ENCODE data around the gene TEX26. TPM values are rescaled to one million over a fixed set of nuclear protein-coding genes. Genes with fewer than 3 reads are reported as not detected.
"Not testable (repeated sequence)": the region's sequence is repeated elsewhere in the genome, so short reads cannot be mapped to it uniquely, and the experiment has no call there.

The TEX26 gene
- total and polyA plus RNA-seq, 4 experiments from 2014 or later: not detected

DNA sequence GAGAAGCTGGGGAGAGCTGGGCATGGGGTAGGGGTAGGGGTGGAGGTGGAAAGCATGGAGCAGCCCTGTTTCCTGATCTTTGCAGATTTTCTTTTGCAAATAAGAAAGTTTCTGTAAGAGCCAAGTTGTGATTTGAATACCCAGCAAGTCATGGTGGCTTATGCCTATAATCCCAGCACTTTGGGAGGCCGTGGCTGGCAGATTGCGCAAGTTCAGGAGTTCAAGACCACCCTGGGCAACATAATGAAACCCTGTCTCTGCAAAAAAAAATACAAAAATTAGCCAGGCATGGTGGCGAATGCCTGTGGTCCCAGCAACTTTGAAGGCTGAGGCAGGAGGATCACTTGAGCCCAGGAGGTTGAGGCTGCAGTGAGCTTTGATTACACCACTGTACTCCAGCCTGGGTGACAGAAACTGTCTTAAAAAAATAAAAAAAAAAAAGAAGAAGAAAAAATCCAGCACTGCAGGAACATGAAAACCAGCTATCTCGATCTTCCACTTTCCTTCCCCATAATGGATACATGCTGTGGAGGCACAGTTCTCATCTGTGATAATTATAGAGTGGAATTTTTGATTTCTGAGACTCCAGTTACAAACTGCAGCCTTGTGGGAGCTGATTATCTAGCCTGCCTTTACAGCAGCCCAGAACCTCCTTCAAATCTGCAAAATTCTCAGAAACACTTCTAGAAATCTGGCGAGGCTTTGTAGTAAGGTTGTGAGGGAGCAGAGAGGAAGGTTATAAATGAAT lies 12.1 kb upstream of the TEX26 start:
- no peaks in the 10 kb centered on the region for H3K4me1 ChIP-seq (ENCODE audit: insufficient read depth, low read length)
- peaks cover 14 to 16% of the 10 kb centered on the region in 2 donors for H3K27me3 Mint-ChIP-seq
- no peaks in the 10 kb centered on the region for H3K36me3 ChIP-seq (ENCODE audit: insufficient read depth, low read length)
- intact Hi-C loops (cut with micrococcal nuclease): no loop called here
- H3K4me3 ChIP-seq (ENCODE audit: low read length in 2 of 2): no peak overlapping the region
- ChIA-PET POLR2A (ENCODE audit: partially characterized antibody) (no interaction called here), CTCF (ENCODE audit: partially characterized antibody) (no interaction called here)
- H3K4me3 Mint-ChIP-seq: no peak overlapping the region
- H3K36me3 Mint-ChIP-seq: no peaks in the 10 kb centered on the region
- H3K27ac Mint-ChIP-seq: peak overlapping the region in 1 of 7 donors; percentile 58
- no peaks in the 10 kb centered on the region for H3K9me3 Mint-ChIP-seq
- DNase-seq: no peak
- H3K27me3 ChIP-seq (ENCODE audit: insufficient read depth, low read length): peaks cover 3% of the 10 kb centered on the region
- H3K27ac ChIP-seq (ENCODE audit: low read depth, low read length): no peak overlapping the region
- H3K9me3 ChIP-seq (ENCODE audit: control insufficient read depth in 1 of 2, low read length in 2 of 2): no peaks in the 10 kb centered on the region
- H3K4me1 Mint-ChIP-seq: peaks cover under 1 to 2% (median 1%) of the 10 kb centered on the region in 4 donors

- no peak for DNase-seq
- Histone ChIP-seq H3K4me3 (ENCODE audit: low read length in 2 of 2) (no peak overlapping the region), H3K9me3 (ENCODE audit: control insufficient read depth in 1 of 2, low read length in 2 of 2) (no peaks in the 10 kb centered on the region), H3K4me1 (ENCODE audit: insufficient read depth, low read length) (no peaks in the 10 kb centered on the region), H3K27ac (ENCODE audit: low read depth, low read length) (no peak overlapping the region), H3K36me3 (ENCODE audit: insufficient read depth, low read length) (no peaks in the 10 kb centered on the region), H3K27me3 (ENCODE audit: insufficient read depth, low read length) (no peaks in the 10 kb centered on the region)
- Mint-ChIP-seq H3K27ac (no peak overlapping the region), H3K4me3 (no peak overlapping the region), H3K9me3 (no peaks in the 10 kb centered on the region), H3K36me3 (no peaks in the 10 kb centered on the region), H3K27me3 (peaks cover 3 to 11% of the 10 kb centered on the region in 2 donors), H3K4me1 (peaks cover 5 to 9% (median 7%) of the 10 kb centered on the region in 4 donors)
- ChIA-PET CTCF (ENCODE audit: partially characterized antibody) (no interaction called here), POLR2A (ENCODE audit: partially characterized antibody) (no interaction called here)
- intact Hi-C loops (cut with micrococcal nuclease): no loop called here
These were observed 9.0 kb upstream of the TEX26 start for GRCh38 chr13:30923418-30923817.

DNA sequence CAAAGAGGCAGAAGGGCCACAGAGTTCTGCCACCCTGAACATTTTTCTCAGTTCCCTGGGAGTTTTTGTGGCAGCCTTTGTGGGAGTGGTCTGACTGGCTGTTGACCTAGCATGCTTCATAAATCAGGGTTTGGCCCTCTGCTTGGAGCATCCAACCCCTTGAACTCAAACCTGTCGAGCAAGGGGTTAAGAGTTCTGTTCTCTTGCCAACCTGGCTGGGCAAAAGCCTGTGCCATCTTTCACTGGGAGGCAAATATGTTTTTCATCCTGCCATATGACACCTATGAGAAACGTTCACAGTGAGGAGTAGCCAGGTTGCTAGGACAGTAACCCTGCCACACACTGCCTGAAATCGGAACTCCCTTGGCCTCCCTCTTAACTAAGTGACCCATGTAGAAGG lies 7.7 kb upstream of the TEX26 start:
- Histone ChIP-seq H3K4me1 (ENCODE audit: insufficient read depth, low read length) (no peaks in the 10 kb centered on the region), H3K36me3 (ENCODE audit: insufficient read depth, low read length) (no peaks in the 10 kb centered on the region), H3K27me3 (ENCODE audit: insufficient read depth, low read length) (no peaks in the 10 kb centered on the region), H3K27ac (ENCODE audit: low read depth, low read length) (no peak overlapping the region), H3K4me3 (ENCODE audit: low read length in 2 of 2) (no peak overlapping the region), H3K9me3 (ENCODE audit: control insufficient read depth in 1 of 2, low read length in 2 of 2) (no peaks in the 10 kb centered on the region)
- Mint-ChIP-seq H3K36me3 (no peaks in the 10 kb centered on the region), H3K9me3 (peaks cover 0 to 2% (median 0%) of the 10 kb centered on the region in 8 donors), H3K4me1 (peaks cover 5 to 9% (median 7%) of the 10 kb centered on the region in 4 donors), H3K27ac (no peak overlapping the region), H3K4me3 (no peak overlapping the region), H3K27me3 (peaks cover 8 to 15% of the 10 kb centered on the region in 2 donors)
- intact Hi-C loops (cut with micrococcal nuclease): no loop called here
- no peak for DNase-seq
- ChIA-PET CTCF (ENCODE audit: partially characterized antibody) (no interaction called here), POLR2A (ENCODE audit: partially characterized antibody) (no interaction called here)

DNA sequence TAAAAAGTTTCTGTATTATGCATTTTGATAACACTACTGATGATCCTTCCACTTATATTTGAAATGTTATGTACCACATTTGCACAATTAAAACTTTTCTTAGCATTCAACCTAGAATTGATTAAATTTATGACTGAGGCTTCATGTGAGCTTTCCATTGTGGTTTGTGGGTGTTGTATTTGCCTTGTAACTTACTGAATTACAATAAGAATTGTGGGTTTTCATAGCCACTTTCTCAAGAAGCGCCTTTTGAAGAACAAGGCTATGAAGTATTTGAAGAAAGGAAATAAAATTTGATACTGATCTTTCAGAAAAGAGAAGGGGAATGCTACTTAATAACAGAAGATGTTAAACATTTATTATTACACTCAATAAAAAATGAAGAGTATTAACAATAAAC lies 7.0 kb upstream of the TEX26 start:
- peaks cover 0 to 2% (median 0%) of the 10 kb centered on the region in 8 donors for H3K9me3 Mint-ChIP-seq
- H3K4me1 Mint-ChIP-seq: peaks cover 5 to 9% (median 7%) of the 10 kb centered on the region in 4 donors
- DNase-seq: no peak

DNA sequence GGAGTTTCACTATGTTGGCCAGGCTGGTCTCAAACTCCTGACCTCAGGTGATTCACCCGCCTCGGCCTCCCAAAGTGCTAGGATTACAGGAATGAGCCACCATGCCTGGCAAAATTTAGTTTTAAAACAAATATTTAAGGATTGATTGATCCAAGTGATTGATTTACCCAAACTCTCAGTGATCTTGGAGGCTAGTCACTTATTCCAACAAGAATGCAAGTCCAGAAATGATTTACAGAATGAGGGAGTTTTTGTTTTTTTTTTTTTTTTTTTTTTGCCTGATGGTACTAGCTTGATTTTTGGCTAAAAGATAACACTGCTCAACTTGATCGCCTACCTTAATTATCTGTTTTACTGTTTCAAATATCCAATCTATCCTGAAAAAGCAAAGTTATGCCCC lies 5.7 kb upstream of the TEX26 start:
- no peaks in the 10 kb centered on the region for H3K27me3 ChIP-seq (ENCODE audit: insufficient read depth, low read length)
- Mint-ChIP-seq H3K27ac (no peak overlapping the region), H3K4me1 (peaks cover 5 to 9% (median 7%) of the 10 kb centered on the region in 4 donors), H3K36me3 (no peaks in the 10 kb centered on the region), H3K27me3 (peaks cover 16 to 23% of the 10 kb centered on the region in 2 donors), H3K4me3 (no peak overlapping the region), H3K9me3 (peaks cover 0 to 2% (median 0%) of the 10 kb centered on the region in 8 donors)
- no peaks in the 10 kb centered on the region for H3K4me1 ChIP-seq (ENCODE audit: insufficient read depth, low read length)
- H3K9me3 ChIP-seq (ENCODE audit: control insufficient read depth in 1 of 2, low read length in 2 of 2): no peaks in the 10 kb centered on the region
- ChIA-PET POLR2A (ENCODE audit: partially characterized antibody) (no interaction called here), CTCF (ENCODE audit: partially characterized antibody) (no interaction called here)
- intact Hi-C loops (cut with micrococcal nuclease): no loop called here
- H3K27ac ChIP-seq (ENCODE audit: low read depth, low read length): no peak overlapping the region
- H3K36me3 ChIP-seq (ENCODE audit: insufficient read depth, low read length): no peaks in the 10 kb centered on the region
- DNase-seq: no peak
- H3K4me3 ChIP-seq (ENCODE audit: low read length in 2 of 2): no peak overlapping the region

More for the DNA sequence above, 7.0 kb upstream of the TEX26 start:
- Histone ChIP-seq H3K27ac (ENCODE audit: low read depth, low read length) (no peak overlapping the region), H3K4me3 (ENCODE audit: low read length in 2 of 2) (no peak overlapping the region), H3K27me3 (ENCODE audit: insufficient read depth, low read length) (no peaks in the 10 kb centered on the region), H3K4me1 (ENCODE audit: insufficient read depth, low read length) (no peaks in the 10 kb centered on the region), H3K9me3 (ENCODE audit: control insufficient read depth in 1 of 2, low read length in 2 of 2) (no peaks in the 10 kb centered on the region), H3K36me3 (ENCODE audit: insufficient read depth, low read length) (no peaks in the 10 kb centered on the region)
- Mint-ChIP-seq H3K4me3 (no peak overlapping the region), H3K27me3 (peaks cover 8 to 15% of the 10 kb centered on the region in 2 donors), H3K36me3 (no peaks in the 10 kb centered on the region), H3K27ac (no peak overlapping the region)
- intact Hi-C loops (cut with micrococcal nuclease): no loop called here
- ChIA-PET POLR2A (ENCODE audit: partially characterized antibody) (no interaction called here), CTCF (ENCODE audit: partially characterized antibody) (no interaction called here)

- H3K9me3 Mint-ChIP-seq; H3K4me1 Mint-ChIP-seq; H3K27me3 ChIP-seq (ENCODE audit: insufficient read depth, low read length); CTCF ChIA-PET (ENCODE audit: partially characterized antibody); H3K4me3 ChIP-seq (ENCODE audit: low read length in 2 of 2); H3K27ac Mint-ChIP-seq; POLR2A ChIA-PET (ENCODE audit: partially characterized antibody); H3K4me1 ChIP-seq (ENCODE audit: insufficient read depth, low read length); H3K9me3 ChIP-seq (ENCODE audit: control insufficient read depth in 1 of 2, low read length in 2 of 2); H3K36me3 Mint-ChIP-seq; H3K36me3 ChIP-seq (ENCODE audit: insufficient read depth, low read length); intact Hi-C loops (cut with micrococcal nuclease); H3K4me3 Mint-ChIP-seq; DNase-seq; H3K27ac ChIP-seq (ENCODE audit: low read depth, low read length): not testable (repeated sequence)
- peaks cover 20 to 26% of the 10 kb centered on the region in 2 donors for H3K27me3 Mint-ChIP-seq
These were observed 5.3 kb upstream of the TEX26 start for GRCh38 chr13:30927188-30927587.

GRCh38 chr13:30927595-30927994 lies 4.9 kb upstream of the TEX26 start:
- Mint-ChIP-seq H3K27me3 (peaks cover 24 to 29% of the 10 kb centered on the region in 2 donors), H3K4me1 (peaks cover 5 to 9% (median 7%) of the 10 kb centered on the region in 4 donors), H3K9me3 (peaks cover 0 to 2% (median 0%) of the 10 kb centered on the region in 8 donors), H3K36me3 (no peaks in the 10 kb centered on the region), H3K27ac (no peak overlapping the region), H3K4me3 (no peak overlapping the region)
- intact Hi-C loops (cut with micrococcal nuclease): no loop called here
- Histone ChIP-seq H3K36me3 (ENCODE audit: insufficient read depth, low read length) (no peaks in the 10 kb centered on the region), H3K4me1 (ENCODE audit: insufficient read depth, low read length) (no peaks in the 10 kb centered on the region), H3K27me3 (ENCODE audit: insufficient read depth, low read length) (no peaks in the 10 kb centered on the region), H3K9me3 (ENCODE audit: control insufficient read depth in 1 of 2, low read length in 2 of 2) (no peaks in the 10 kb centered on the region), H3K27ac (ENCODE audit: low read depth, low read length) (no peak overlapping the region), H3K4me3 (ENCODE audit: low read length in 2 of 2) (no peak overlapping the region)
- DNase-seq: no peak
- POLR2A ChIA-PET (ENCODE audit: partially characterized antibody): no interaction called here
- CTCF ChIA-PET (ENCODE audit: partially characterized antibody): no interaction called here

Data from CD4-positive, alpha-beta memory T cell (primary cell).